K562 (cell line): Measurements from ENCODE around the gene SEMA6D. TPM values are rescaled to one million over a fixed set of nuclear protein-coding genes. Genes with fewer than 3 reads are reported as not detected.

ENCODE experiments used
- ATAC-seq: fragments of 200-7000 bp; cut with Tn5 transposase; 3 replicates; pipeline ENCODE4 v1.9.1; 2020; ENCODE audit warnings: moderate library complexity
- BruUV-seq: library from RNA; stranded (reverse); fragments of 400-500 nt; replicated peaks from 2 replicates; lab custom pipeline; 2021; lab: Mats Ljungman, UMichigan
- CTCF ChIA-PET: fragments of 300-600 bp; formaldehyde crosslinking; extraction: SDS; loops from one replicate; lab custom pipeline; 2021; ENCODE audit warnings: low intra/inter-chr PET ratio; lab: Yijun Ruan, JAX
- POLR2A ChIA-PET: fragments of 300-600, 350-650 bp; sonication (Branson Sonifier 250); formaldehyde crosslinking; extraction: SDS; loops from one replicate; lab custom pipeline; 2021; ENCODE audit warnings: antibody characterized with exemption, inconsistent platforms; lab: Yijun Ruan, JAX
- DNase-seq, 4 experiments: peaks; one replicate each; pipeline versions ENCODE4 v3.0.0 to v3.0.0-alpha.2; 2011 to 2018; ENCODE audit warnings: low spot score in 3 of 4, mixed read lengths in 3 of 4; ENCODE audit errors: extremely low read depth in 1 of 4
- FAIRE-seq: peaks from 2 replicates; lab custom pipeline; 2011; peaks lifted over from hg19 to GRCh38; lab: Jason Lieb, UNC
- H2AFZ ChIP-seq: 2 replicates; pipeline ENCODE4 v1.6.0; 2011; ENCODE audit warnings: low read depth, low read length, control low read depth, inconsistent platforms
- H3K27ac ChIP-seq: fragments of 200-600 bp; 3 replicates; pipeline ENCODE4 v1.8.0; 2011; ENCODE audit warnings: low read depth, mild to moderate bottlenecking, control low read depth, inconsistent platforms, low read length, moderate library complexity, mixed read lengths; ENCODE audit errors: extremely low read depth
- H3K27me3 ChIP-seq, 2 experiments: fragments of 300-600 bp in 1 of 2; 2 replicates in 1 of 2; 3 replicates in 1 of 2; pipeline versions ENCODE4 v1.6.0 to v1.8.0; 2011; ENCODE audit warnings: inconsistent platforms in 2 of 2, low read length in 2 of 2, mild to moderate bottlenecking in 1 of 2, mixed read lengths in 1 of 2, moderate library complexity in 1 of 2; ENCODE audit not compliant: control insufficient read depth in 2 of 2, insufficient read depth in 2 of 2
- H3K36me3 ChIP-seq: fragments of 300-600 bp; 3 replicates; pipeline ENCODE4 v1.8.0; 2011; ENCODE audit warnings: mild to moderate bottlenecking, low read length, inconsistent platforms; ENCODE audit not compliant: control insufficient read depth, insufficient read depth
- H3K4me1 ChIP-seq, 2 experiments: fragments of 200-600 bp in 1 of 2; replicated peaks in 1 of 2; 2 replicates in 1 of 2; 3 replicates in 1 of 2; pipeline versions ENCODE4 v1.5.1 to v1.8.0; 2011; ENCODE audit warnings: inconsistent platforms in 2 of 2, low read length in 2 of 2, mild to moderate bottlenecking in 1 of 2, mixed read lengths in 1 of 2, moderate library complexity in 1 of 2; ENCODE audit not compliant: control insufficient read depth in 2 of 2, insufficient read depth in 2 of 2
- H3K4me2 ChIP-seq: 2 replicates; pipeline ENCODE4 v1.6.1; 2011; ENCODE audit warnings: low read length, control low read depth, inconsistent platforms, mixed read lengths; ENCODE audit not compliant: insufficient read depth
- H3K4me3 ChIP-seq: fragments of 200-600 bp; sonication (generic), shearing (Covaris generic); 2 replicates; pipeline ENCODE4 v1.5.1; 2016; ENCODE audit warnings: control low read depth, inconsistent platforms
- H3K79me2 ChIP-seq: fragments of 200-600 bp; 3 replicates; pipeline ENCODE4 v1.8.0; 2011; ENCODE audit warnings: low read length, inconsistent platforms; ENCODE audit not compliant: control insufficient read depth, insufficient read depth
- H3K9ac ChIP-seq, 2 experiments: 2 replicates each; pipeline versions ENCODE4 v1.6.0 to v1.6.1; 2011; ENCODE audit warnings: low read depth in 2 of 2, low read length in 2 of 2, control low read depth in 1 of 2, inconsistent platforms in 1 of 2, mild to moderate bottlenecking in 1 of 2, mixed read lengths in 1 of 2; ENCODE audit not compliant: insufficient read depth in 1 of 2
- H3K9me1 ChIP-seq: one replicate; pipeline ENCODE4 v1.6.0; 2011; ENCODE audit warnings: inconsistent platforms, mild to moderate bottlenecking, low read length, moderate library complexity; ENCODE audit not compliant: control insufficient read depth, insufficient read depth
- H3K9me3 ChIP-seq: replicated peaks from 2 replicates; pipeline ENCODE4 v1.5.1; 2011; ENCODE audit warnings: low read depth, low read length, inconsistent platforms; ENCODE audit not compliant: control insufficient read depth, insufficient read depth
- H4K20me1 ChIP-seq: replicated peaks from 2 replicates; pipeline ENCODE4 v1.6.1; 2011; ENCODE audit warnings: low read length, inconsistent platforms, mixed read lengths; ENCODE audit not compliant: control insufficient read depth, insufficient read depth
- C11orf30 ChIP-seq: fragments of 450-650 bp; IDR thresholded peaks from 2 replicates; pipeline ENCODE4 v1.6.1; 2016; ENCODE audit warnings: low read depth, mild to moderate bottlenecking
- HDAC6 ChIP-seq: IDR thresholded peaks from 2 replicates; pipeline ENCODE4 v1.6.1; 2012; ENCODE audit warnings: low read depth, mild to moderate bottlenecking, control low read depth, inconsistent platforms, low read length, moderate library complexity
- MED1 ChIP-seq: sonication (generic); formaldehyde crosslinking; IDR thresholded peaks from 2 replicates; pipeline ENCODE4 v1.8.1; 2023; ENCODE audit warnings: missing genetic modification reagents, borderline replicate concordance
- MYBL2 ChIP-seq, 2 experiments: fragments of 450-650 bp in 1 of 2; sonication (generic) in 1 of 2; formaldehyde crosslinking in 1 of 2; IDR thresholded peaks; 2 replicates each; pipeline versions ENCODE4 v1.6.1 to v1.8.1; 2017 to 2022; ENCODE audit warnings: borderline replicate concordance in 1 of 2, inconsistent platforms in 1 of 2, low read depth in 1 of 2, mild to moderate bottlenecking in 1 of 2, missing genetic modification reagents in 1 of 2, moderate library complexity in 1 of 2
- NFRKB ChIP-seq: fragments of 450-650 bp; IDR thresholded peaks from 2 replicates; pipeline ENCODE4 v1.6.1; 2016; ENCODE audit warnings: low read depth
- TRIM25 ChIP-seq: fragments of 450-650 bp; IDR thresholded peaks from 2 replicates; pipeline ENCODE4 v1.7.0; 2016; ENCODE audit warnings: borderline replicate concordance
- YY1 ChIP-seq, 3 experiments: IDR thresholded peaks; 2 replicates each; pipeline ENCODE4 v1.6.1; 2011; ENCODE audit warnings: low read length in 2 of 3, mild to moderate bottlenecking in 2 of 3, moderate library complexity in 2 of 3, borderline replicate concordance in 1 of 3, control low read depth in 1 of 3, low read depth in 1 of 3; ENCODE audit not compliant: insufficient read depth in 3 of 3, insufficient replicate concordance in 2 of 3, control insufficient read depth in 1 of 3, insufficient read length in 1 of 3; ENCODE audit errors: extremely low read depth in 1 of 3
- ZNF583 ChIP-seq: fragments of 250-450 bp; sonication (Bioruptor Pico); IDR thresholded peaks from 2 replicates; pipeline ENCODE4 v1.4.0; 2020
- WGBS: fragments of 100-300 bp; shearing (Covaris generic); methylation state at CpG from one replicate; pipeline ENCODE4 v1.1.6; 2016; ENCODE audit warnings: low coverage, mixed read lengths; ENCODE audit not compliant: insufficient coverage; ENCODE audit errors: missing lambda C conversion rate; 5-methylcytosine and 5-hydroxymethylcytosine counted together
- in situ Hi-C: fragments of 300-500 bp; cut with MboI; formaldehyde crosslinking; loops from 4 replicates; pipeline ENCODE4 v1.15.0; 2018; ENCODE audit warnings: inconsistent platforms, mixed read lengths
- intact Hi-C: fragments of 100-400 bp; cut with micrococcal nuclease; formaldehyde crosslinking; loops from 2 replicates; pipeline ENCODE4 v1.14.2; 2022
- polyA plus RNA-seq, 8 experiments: library from polyadenylated mRNA; depleted of rRNA in 4 of 8; stranded (reverse) in 5 of 8; unstranded in 3 of 8; fragments of >200 nt; fragmentation: Nextera tagmentation in 2 of 8; fragmentation: Illumina TruSeq in 1 of 8; extraction: Ambion mirVana in 2 of 8; extraction: Trizol in 1 of 8; gene quantifications; 2 replicates each; pipeline versions ENCODE4 v1.2.1 to v1.2.3, GENCODE V29; 2011 to 2014; ENCODE audit warnings: inconsistent platforms in 1 of 8, missing spikeins in 1 of 8
- total RNA-seq, 7 experiments: library from RNA; depleted of rRNA in 6 of 7; stranded (reverse); fragments of >200 nt in 6 of 7; fragmentation: Illumina TruSeq in 2 of 7; extraction: Trizol in 2 of 7; gene quantifications; 2 replicates each; pipeline versions ENCODE4 v1.2.1 to v1.2.3, GENCODE V29; 2011 to 2021; ENCODE audit warnings: low replicate concordance in 1 of 7
- TF ChIP-seq, protein P1 (sequence below): sonication (generic); formaldehyde crosslinking; IDR thresholded peaks from 2 replicates; pipeline ENCODE4 v1.8.1; 2023; ENCODE audit warnings: missing genetic modification reagents, mild to moderate bottlenecking, borderline replicate concordance

SEMA6D gene
- total and polyA plus RNA-seq, 9 of the 15 experiments (the other 6 are each of a cell fraction or from before 2014, with no cell fraction given): not detected

GRCh38 chr15:47715856-47716445, 1.4 kb upstream of the SEMA6D start:
- H3K27ac ChIP-seq: no peak overlapping the region
- DNase-seq: no peak

More at GRCh38 chr15:47715856-47716445, 1.4 kb upstream of the SEMA6D start:
- Histone ChIP-seq H3K9me1 (no peaks in the 10 kb centered on the region), H3K79me2 (no peaks in the 10 kb centered on the region), H3K9ac (no peak overlapping the region), H4K20me1 (no peaks in the 10 kb centered on the region), H3K36me3 (no peaks in the 10 kb centered on the region), H3K4me3 (no peak overlapping the region), H3K4me1 (peaks cover 0 to 4% of the 10 kb centered on the region in 2 experiments; a peak in 1 of 5 replicates), H3K9me3 (no peaks in the 10 kb centered on the region), H2AFZ (no peak overlapping the region), H3K4me2 (no peak overlapping the region), H3K27me3 (no peaks in the 10 kb centered on the region)
- in situ Hi-C loops (no loop called here), intact Hi-C loops (no loop called here)
- no peak for TF ChIP-seq MYBL2 (IDR thresholded peaks at IDR 0.05; ENCODE audit: low read depth)
- no peak for TF ChIP-seq MYBL2 (CRISPR knock-in tag; IDR thresholded peaks at IDR 0.05; ENCODE audit: borderline replicate concordance)
- no peak for TF ChIP-seq MED1 (CRISPR knock-in tag)
- TF ChIP-seq YY1 (IDR thresholded peaks at IDR 0.05; ENCODE audit: borderline replicate concordance in 1 of 3, control insufficient read depth in 1 of 3, extremely low read depth in 1 of 3, insufficient read depth in 3 of 3, insufficient read length in 1 of 3, insufficient replicate concordance in 2 of 3, low read depth in 1 of 3, low read length in 2 of 3): no peak
- no peak for TF ChIP-seq HDAC6
- no peak for TF ChIP-seq NFRKB
- no peak for TF ChIP-seq TRIM25
- no peak for TF ChIP-seq ZNF583 (CRISPR knock-in tag)
- TF ChIP-seq, protein P1, sequence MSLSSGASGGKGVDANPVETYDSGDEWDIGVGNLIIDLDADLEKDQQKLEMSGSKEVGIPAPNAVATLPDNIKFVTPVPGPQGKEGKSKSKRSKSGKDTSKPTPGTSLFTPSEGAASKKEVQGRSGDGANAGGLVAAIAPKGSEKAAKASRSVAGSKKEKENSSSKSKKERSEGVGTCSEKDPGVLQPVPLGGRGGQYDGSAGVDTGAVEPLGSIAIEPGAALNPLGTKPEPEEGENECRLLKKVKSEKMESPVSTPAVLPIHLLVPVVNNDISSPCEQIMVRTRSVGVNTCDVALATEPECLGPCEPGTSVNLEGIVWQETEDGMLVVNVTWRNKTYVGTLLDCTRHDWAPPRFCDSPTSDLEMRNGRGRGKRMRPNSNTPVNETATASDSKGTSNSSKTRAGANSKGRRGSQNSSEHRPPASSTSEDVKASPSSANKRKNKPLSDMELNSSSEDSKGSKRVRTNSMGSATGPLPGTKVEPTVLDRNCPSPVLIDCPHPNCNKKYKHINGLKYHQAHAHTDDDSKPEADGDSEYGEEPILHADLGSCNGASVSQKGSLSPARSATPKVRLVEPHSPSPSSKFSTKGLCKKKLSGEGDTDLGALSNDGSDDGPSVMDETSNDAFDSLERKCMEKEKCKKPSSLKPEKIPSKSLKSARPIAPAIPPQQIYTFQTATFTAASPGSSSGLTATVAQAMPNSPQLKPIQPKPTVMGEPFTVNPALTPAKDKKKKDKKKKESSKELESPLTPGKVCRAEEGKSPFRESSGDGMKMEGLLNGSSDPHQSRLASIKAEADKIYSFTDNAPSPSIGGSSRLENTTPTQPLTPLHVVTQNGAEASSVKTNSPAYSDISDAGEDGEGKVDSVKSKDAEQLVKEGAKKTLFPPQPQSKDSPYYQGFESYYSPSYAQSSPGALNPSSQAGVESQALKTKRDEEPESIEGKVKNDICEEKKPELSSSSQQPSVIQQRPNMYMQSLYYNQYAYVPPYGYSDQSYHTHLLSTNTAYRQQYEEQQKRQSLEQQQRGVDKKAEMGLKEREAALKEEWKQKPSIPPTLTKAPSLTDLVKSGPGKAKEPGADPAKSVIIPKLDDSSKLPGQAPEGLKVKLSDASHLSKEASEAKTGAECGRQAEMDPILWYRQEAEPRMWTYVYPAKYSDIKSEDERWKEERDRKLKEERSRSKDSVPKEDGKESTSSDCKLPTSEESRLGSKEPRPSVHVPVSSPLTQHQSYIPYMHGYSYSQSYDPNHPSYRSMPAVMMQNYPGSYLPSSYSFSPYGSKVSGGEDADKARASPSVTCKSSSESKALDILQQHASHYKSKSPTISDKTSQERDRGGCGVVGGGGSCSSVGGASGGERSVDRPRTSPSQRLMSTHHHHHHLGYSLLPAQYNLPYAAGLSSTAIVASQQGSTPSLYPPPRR (CRISPR knock-in tag): no peak
- no peak for TF ChIP-seq C11orf30
- no TSS peak for BruUV-seq
- POLR2A ChIA-PET: no interaction called here
- ATAC-seq: no peak
- CTCF ChIA-PET: no interaction called here
- FAIRE-seq: no peak
- 0% methylated on average over 6 of the region's 6 CpGs for WGBS
